HepG2 (cell line): ENCODE data around the gene ATP2A2. TPM values are rescaled to one million over a fixed set of nuclear protein-coding genes. Genes with fewer than 3 reads are reported as not detected.

Source experiments
- AFF4 ChIP-seq: sonication (generic); formaldehyde crosslinking; IDR thresholded peaks from 2 replicates; pipeline ENCODE4 v1.4.0; 2020; ENCODE audit warnings: missing genetic modification reagents
- GRHL1 ChIP-seq: sonication (generic); formaldehyde crosslinking; conservative IDR thresholded peaks from 2 replicates; pipeline ENCODE4 v1.8.0; 2022; ENCODE audit warnings: missing genetic modification reagents
- MYC ChIP-seq: sonication (generic); formaldehyde crosslinking; IDR thresholded peaks from 2 replicates; pipeline ENCODE4 v1.9.0; 2021; ENCODE audit warnings: missing genetic modification reagents, borderline replicate concordance
- THAP11 ChIP-seq: IDR thresholded peaks from 2 replicates; pipeline ENCODE4 v1.6.1; 2016; ENCODE audit warnings: missing biosample characterization, missing genetic modification reagents
- ZFP82 ChIP-seq: sonication (generic); formaldehyde crosslinking; IDR thresholded peaks from 2 replicates; pipeline ENCODE4 v1.5.1; 2020; ENCODE audit warnings: mild to moderate bottlenecking, missing genetic modification reagents, borderline replicate concordance
- ZNF18 ChIP-seq: sonication (generic); formaldehyde crosslinking; IDR thresholded peaks from 2 replicates; pipeline ENCODE4 v1.8.0; 2022; ENCODE audit warnings: mild to moderate bottlenecking, missing genetic modification reagents; ENCODE audit not compliant: insufficient replicate concordance
- ZNF205 ChIP-seq: IDR thresholded peaks from 2 replicates; pipeline ENCODE4 v1.6.1; 2018; ENCODE audit warnings: missing biosample characterization, missing genetic modification reagents
- ZNF281 ChIP-seq: sonication (generic); formaldehyde crosslinking; IDR thresholded peaks from 2 replicates; pipeline ENCODE4 v1.4.0; 2020; ENCODE audit warnings: missing genetic modification reagents, borderline replicate concordance
- ZNF678 ChIP-seq: sonication (generic); formaldehyde crosslinking; IDR thresholded peaks from 2 replicates; pipeline ENCODE4 v1.4.0; 2020; ENCODE audit warnings: mild to moderate bottlenecking, missing genetic modification reagents
- ZNF776 ChIP-seq: sonication (generic); formaldehyde crosslinking; IDR thresholded peaks from 2 replicates; pipeline ENCODE4 v1.4.0; 2020; ENCODE audit warnings: mild to moderate bottlenecking, missing genetic modification reagents
- polyA plus RNA-seq, 8 experiments: library from polyadenylated mRNA; depleted of rRNA in 3 of 8; stranded (reverse) in 7 of 8; unstranded in 1 of 8; fragments of >200 nt; fragmentation: Illumina TruSeq in 4 of 8; extraction: Trizol in 4 of 8; gene quantifications; 2 replicates each; pipeline versions ENCODE4 v1.2.1 to v1.2.3, GENCODE V29; 2011 to 2016; ENCODE audit warnings: low read depth in 4 of 8, missing spikeins in 1 of 8, mixed read lengths in 1 of 8; ENCODE audit not compliant: insufficient read depth in 1 of 8
- total RNA-seq, 5 experiments: library from RNA; depleted of rRNA; stranded (reverse); fragments of >200 nt; fragmentation: Illumina TruSeq; extraction: Trizol; gene quantifications; 2 replicates each; pipeline ENCODE4 v1.2.3, GENCODE V29; 2016; ENCODE audit warnings: low read depth in 1 of 5
- TF ChIP-seq, protein P1 (sequence below): sonication (generic); formaldehyde crosslinking; IDR thresholded peaks from 2 replicates; pipeline ENCODE4 v1.8.0; 2023; ENCODE audit warnings: mild to moderate bottlenecking, missing genetic modification reagents
- TF ChIP-seq, protein P2 (sequence below): IDR thresholded peaks from 2 replicates; pipeline ENCODE4 v1.6.1; 2016; ENCODE audit warnings: missing genetic modification reagents, missing compliant biosample characterization

The ATP2A2 gene
- total and polyA plus RNA-seq, 2 of the 13 experiments (the other 11 are each of a cell fraction or from before 2014, with no cell fraction given): 35.4 to 85.5 TPM

DNA sequence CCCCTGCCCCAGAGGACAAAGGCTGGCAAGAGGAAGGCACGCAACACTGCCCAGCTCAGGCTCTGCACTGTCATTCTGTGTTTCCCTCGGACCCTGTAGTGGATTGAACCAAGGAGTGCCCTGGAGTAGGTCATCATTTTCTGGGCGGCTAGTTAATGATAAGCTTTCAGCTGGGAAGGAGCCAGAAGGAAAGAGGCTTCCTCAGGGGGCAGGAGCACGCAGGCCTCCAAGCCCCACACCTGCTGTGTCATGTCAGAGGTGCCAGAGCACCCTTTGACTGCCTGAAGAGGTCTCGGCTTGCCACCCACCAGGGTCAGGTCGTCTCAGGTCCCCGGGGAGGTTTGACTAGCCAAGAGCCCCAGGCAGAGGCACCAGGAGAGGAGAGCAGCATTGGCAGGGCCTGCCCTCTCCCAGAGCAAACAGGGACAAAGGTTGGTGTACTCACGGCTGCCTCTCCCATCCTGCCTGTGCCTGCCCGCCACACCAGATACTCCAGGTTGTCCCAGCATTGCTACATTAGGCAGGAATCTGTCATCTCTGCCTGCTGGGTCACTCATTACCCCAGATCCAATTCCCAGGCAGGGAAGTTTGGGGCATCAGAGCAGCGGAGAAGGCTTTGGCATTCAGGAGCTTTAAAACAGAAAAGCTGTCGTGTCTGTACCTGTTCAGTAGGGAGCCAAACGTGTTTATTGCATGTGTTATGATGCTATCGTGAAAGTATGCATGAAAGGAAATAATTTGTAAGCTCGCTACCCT is 33.5 kb upstream of the ATP2A2 start (continued):
- no peak for TF ChIP-seq ZFP82 (CRISPR knock-in tag)
- TF ChIP-seq ZNF678 (CRISPR knock-in tag): no peak
- TF ChIP-seq, protein P1, sequence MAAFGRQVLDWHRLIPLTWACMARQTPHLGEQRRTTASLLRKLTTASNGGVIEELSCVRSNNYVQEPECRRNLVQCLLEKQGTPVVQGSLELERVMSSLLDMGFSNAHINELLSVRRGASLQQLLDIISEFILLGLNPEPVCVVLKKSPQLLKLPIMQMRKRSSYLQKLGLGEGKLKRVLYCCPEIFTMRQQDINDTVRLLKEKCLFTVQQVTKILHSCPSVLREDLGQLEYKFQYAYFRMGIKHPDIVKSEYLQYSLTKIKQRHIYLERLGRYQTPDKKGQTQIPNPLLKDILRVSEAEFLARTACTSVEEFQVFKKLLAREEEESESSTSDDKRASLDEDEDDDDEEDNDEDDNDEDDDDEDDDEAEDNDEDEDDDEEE: no peak
- TF ChIP-seq GRHL1: no peak
- TF ChIP-seq ZNF776 (CRISPR knock-in tag): 0 out of 2 replicates have a peak, but pooled peaks have one; percentile 22
- TF ChIP-seq AFF4: no peak
- TF ChIP-seq THAP11: peak; percentile 66; the same call in 1 of the 2 replicates
- 0 out of 2 replicates have a peak, but pooled peaks have one; percentile 69 for TF ChIP-seq MYC
- TF ChIP-seq ZNF205 (CRISPR knock-in tag): no peak
- peak; percentile 76 for TF ChIP-seq ZNF18 (CRISPR knock-in tag)
- no peak for TF ChIP-seq ZNF281 (CRISPR knock-in tag)
- TF ChIP-seq, protein P2, sequence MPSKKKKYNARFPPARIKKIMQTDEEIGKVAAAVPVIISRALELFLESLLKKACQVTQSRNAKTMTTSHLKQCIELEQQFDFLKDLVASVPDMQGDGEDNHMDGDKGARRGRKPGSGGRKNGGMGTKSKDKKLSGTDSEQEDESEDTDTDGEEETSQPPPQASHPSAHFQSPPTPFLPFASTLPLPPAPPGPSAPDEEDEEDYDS (CRISPR knock-in tag): peak; percentile 52; the same call in 1 of the 2 replicates
